Measurements from ENCODE around the gene TLR5.

DNA sequence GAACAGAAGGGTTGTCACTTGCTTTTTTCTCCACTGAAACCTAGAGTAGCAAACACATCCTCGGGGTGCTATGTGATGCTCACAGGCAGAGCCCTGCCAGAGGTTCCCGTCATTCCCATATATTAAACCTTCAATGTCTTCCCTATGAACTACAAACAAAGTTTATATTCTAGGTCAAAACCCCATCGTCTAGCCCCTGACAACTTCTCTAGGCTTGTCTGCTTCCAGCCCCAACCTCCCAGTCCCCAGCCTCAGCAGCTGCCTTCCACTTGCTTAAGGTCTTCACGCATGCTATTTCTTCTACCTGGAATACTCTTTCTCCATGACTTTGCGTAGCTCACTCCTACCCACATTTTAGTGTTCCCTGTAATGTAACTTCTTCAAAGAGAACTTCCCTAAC, 1.9 kb upstream of the TLR5 start:
- TF ChIP-seq, protein P1, sequence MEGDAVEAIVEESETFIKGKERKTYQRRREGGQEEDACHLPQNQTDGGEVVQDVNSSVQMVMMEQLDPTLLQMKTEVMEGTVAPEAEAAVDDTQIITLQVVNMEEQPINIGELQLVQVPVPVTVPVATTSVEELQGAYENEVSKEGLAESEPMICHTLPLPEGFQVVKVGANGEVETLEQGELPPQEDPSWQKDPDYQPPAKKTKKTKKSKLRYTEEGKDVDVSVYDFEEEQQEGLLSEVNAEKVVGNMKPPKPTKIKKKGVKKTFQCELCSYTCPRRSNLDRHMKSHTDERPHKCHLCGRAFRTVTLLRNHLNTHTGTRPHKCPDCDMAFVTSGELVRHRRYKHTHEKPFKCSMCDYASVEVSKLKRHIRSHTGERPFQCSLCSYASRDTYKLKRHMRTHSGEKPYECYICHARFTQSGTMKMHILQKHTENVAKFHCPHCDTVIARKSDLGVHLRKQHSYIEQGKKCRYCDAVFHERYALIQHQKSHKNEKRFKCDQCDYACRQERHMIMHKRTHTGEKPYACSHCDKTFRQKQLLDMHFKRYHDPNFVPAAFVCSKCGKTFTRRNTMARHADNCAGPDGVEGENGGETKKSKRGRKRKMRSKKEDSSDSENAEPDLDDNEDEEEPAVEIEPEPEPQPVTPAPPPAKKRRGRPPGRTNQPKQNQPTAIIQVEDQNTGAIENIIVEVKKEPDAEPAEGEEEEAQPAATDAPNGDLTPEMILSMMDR (IDR thresholded peaks at IDR 0.05) = no peak
- TF ChIP-seq EP300 (IDR thresholded peaks at IDR 0.05) = no peak

All from upper lobe of left lung (tissue), 4 donors.